Colonic mucosa (tissue), 4 donors: ENCODE measurements around the gene MAZ. TPM values are rescaled to one million over a fixed set of nuclear protein-coding genes. Genes with fewer than 3 reads are reported as not detected.

Experiments
- DNase-seq: peaks from one replicate; pipeline ENCODE4 v3.0.0-alpha.2; 2020
- H3K27ac ChIP-seq: fragments of 200-600 bp; one replicate; pipeline ENCODE4 v1.8.0; 2021
- H3K27me3 ChIP-seq: fragments of 200-600 bp; one replicate; pipeline ENCODE4 v1.8.0; 2021
- H3K36me3 ChIP-seq: fragments of 200-600 bp; one replicate; pipeline ENCODE4 v1.8.0; 2021
- H3K4me1 ChIP-seq: fragments of 200-600 bp; one replicate; pipeline ENCODE4 v1.8.0; 2021; ENCODE audit warnings: mild to moderate bottlenecking
- H3K4me3 ChIP-seq: fragments of 200-600 bp; one replicate; pipeline ENCODE4 v1.8.0; 2021
- H3K9ac ChIP-seq, 2 donors: one replicate each; pipeline ENCODE4 v1.7.0; 2013; ENCODE audit warnings: control low read depth in 2 of 2, low read depth in 2 of 2, low read length in 2 of 2
- H3K9me3 ChIP-seq: fragments of 200-600 bp; one replicate; pipeline ENCODE4 v1.8.0; 2021
- CTCF ChIP-seq: fragments of 200-600 bp; IDR thresholded peaks from one replicate; pipeline ENCODE4 v1.8.0; 2022; ENCODE audit warnings: antibody characterized with exemption, mild to moderate bottlenecking
- intact Hi-C: fragments of 100-400 bp; cut with DNase I; formaldehyde crosslinking; loops from one replicate; pipeline ENCODE4 v1.14.1; 2022
- total RNA-seq, 2 donors: library from RNA; stranded (reverse); fragmentation: NEBNext Ultra II Directional in 1 of 2; extraction: Animal tissue kit (Norgen Biotek cat#: 25700) in 1 of 2; gene quantifications; one replicate each; pipeline ENCODE4 v1.2.1, GENCODE V29; 2021
- donor health status: healthy.
- donor health status: DM: no; HTN: no; CAD: no.
- donor health status: DM: no; HTN: no; CAD: no.

MAZ gene
- total RNA-seq, 2 donors from 2014 or later = 286 to 441 TPM

GRCh38 chr16:29809850-29810698 is 3.7 kb downstream of the MAZ start:
- TF ChIP-seq CTCF = no peak
- Histone ChIP-seq H3K9ac (no peak overlapping the region), H3K27ac (peak overlapping the region; percentile 88), H3K27me3 (no peaks in the 10 kb centered on the region), H3K4me1 (peaks cover 31% of the 10 kb centered on the region), H3K36me3 (no peaks in the 10 kb centered on the region), H3K4me3 (no peak overlapping the region), H3K9me3 (no peaks in the 10 kb centered on the region)
- intact Hi-C loops = loop anchor here (5.0 kb wide), 1 partner anchor 42 kb away; no protein-coding TSS in a partner anchor
- DNase-seq = no peak

- no peak for TF ChIP-seq CTCF
- Histone ChIP-seq H3K9me3 (no peaks in the 10 kb centered on the region), H3K4me3 (no peak overlapping the region), H3K36me3 (no peaks in the 10 kb centered on the region), H3K27ac (peak overlapping the region; percentile 88), H3K9ac (peak overlapping the region in 1 of 2 donors; percentile 66), H3K4me1 (peaks cover 35% of the 10 kb centered on the region), H3K27me3 (no peaks in the 10 kb centered on the region)
- intact Hi-C loops = loop anchor here (5.0 kb wide), 1 partner anchor 42 kb away; no protein-coding TSS in a partner anchor
- DNase-seq = no peak
Measured at GRCh38 chr16:29810699-29811169, 4.4 kb downstream of the MAZ start.

GRCh38 chr16:29811170-29811895 is 5.0 kb downstream of the MAZ start:
- Histone ChIP-seq H3K27me3 (no peaks in the 10 kb centered on the region), H3K9ac (peak overlapping the region; percentile 66 to 68), H3K4me3 (peak overlapping the region; percentile 49), H3K27ac (peak overlapping the region; percentile 88), H3K36me3 (no peaks in the 10 kb centered on the region), H3K4me1 (peaks cover 35% of the 10 kb centered on the region), H3K9me3 (no peaks in the 10 kb centered on the region)
- no peak for TF ChIP-seq CTCF
- intact Hi-C loops = loop anchor here (5.0 kb wide), 1 partner anchor 41 kb away; no protein-coding TSS in a partner anchor
- DNase-seq = peak; percentile 97

- peak; percentile 71 for DNase-seq
- intact Hi-C loops = loop anchor here (5.0 kb wide), 1 partner anchor 40 kb away; no protein-coding TSS in a partner anchor
- Histone ChIP-seq H3K4me3 (peak within 1 kb of the TSS; percentile 49), H3K4me1 (peaks cover 35% of the 10 kb centered on the region), H3K9ac (peak within 1 kb of the TSS; percentile 66 to 68), H3K36me3 (no peaks in the 10 kb centered on the region), H3K27ac (peak within 1 kb of the TSS; percentile 88), H3K9me3 (no peaks in the 10 kb centered on the region), H3K27me3 (no peaks in the 10 kb centered on the region)
- no peak for TF ChIP-seq CTCF
Measured at GRCh38 chr16:29811896-29812665, 5.8 kb downstream of the MAZ start, which contains the start of gene PRRT2. Gene PRRT2, plus strand, starts transcription at chr16:29812193. Its CDS starts 862 bp downstream, at chr16:29813055.
